GM13977 (cell line): ENCODE data around the gene SLC12A8.

Source experiments
- DNase-seq: peaks from one replicate; pipeline ENCODE4 v3.0.0; 2012; ENCODE audit warnings: low spot score
- CTCF ChIP-seq: IDR thresholded peaks from 2 replicates; pipeline ENCODE4 v1.5.1; 2012; ENCODE audit warnings: mild to moderate bottlenecking, control low read depth; ENCODE audit not compliant: insufficient read depth; ENCODE audit errors: extremely low read depth, missing control alignments
- in situ Hi-C: fragments of 300-500 bp; cut with MboI; formaldehyde crosslinking; loops from one replicate; pipeline ENCODE4 v1.12.0; 2022; ENCODE audit warnings: low sequenced_read_pairs, low pct_unique_long_range_greater_than_20kb, mixed read lengths, inconsistent platforms; ENCODE audit not compliant: unreplicated experiment

SLC12A8 gene

DNA sequence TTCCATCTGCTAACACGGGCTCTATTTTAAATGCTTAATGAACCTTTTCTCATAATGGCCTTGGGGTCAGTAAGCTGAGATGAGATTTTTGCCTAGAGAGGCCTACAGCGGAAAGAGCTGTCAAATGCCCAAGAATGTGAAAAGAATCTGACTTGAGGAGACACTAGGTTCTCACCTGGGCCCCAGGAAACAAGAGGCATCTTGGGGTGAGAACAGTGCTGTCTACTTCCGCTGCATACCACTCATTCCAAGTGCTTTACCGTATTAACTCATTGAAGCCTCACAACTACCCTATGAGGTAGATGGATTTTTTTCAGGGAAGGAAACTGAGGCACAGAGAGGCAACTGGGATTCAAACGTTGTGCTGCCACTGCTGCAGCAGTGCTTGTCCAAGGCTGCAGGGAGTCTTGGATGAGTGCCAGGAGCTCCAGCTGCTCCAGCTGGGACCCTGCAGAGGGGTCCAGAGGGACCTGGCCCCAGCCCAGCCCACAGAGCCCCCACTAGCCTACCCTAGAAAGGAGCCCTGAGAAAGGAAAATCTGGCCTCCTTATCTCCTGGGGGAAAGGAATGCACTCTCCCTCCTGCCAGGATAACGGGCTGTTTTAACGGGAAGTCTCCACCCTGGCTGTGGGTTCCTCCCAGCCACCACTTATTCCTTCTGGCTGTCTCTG is 68.4 kb downstream of the SLC12A8 start:
- no peak for TF ChIP-seq CTCF
- in situ Hi-C loops = no loop called here
- no peak for DNase-seq

- no peak for TF ChIP-seq CTCF
- DNase-seq = no peak
- in situ Hi-C loops = no loop called here
Observed at GRCh38 chr3:125143538-125143937, 69.0 kb downstream of the SLC12A8 start.

GRCh38 chr3:125142940-125143339 is 69.6 kb downstream of the SLC12A8 start:
- DNase-seq = no peak
- TF ChIP-seq CTCF = no peak
- in situ Hi-C loops = no loop called here

- TF ChIP-seq CTCF = no peak
- in situ Hi-C loops = no loop called here
- DNase-seq = no peak
Observed at GRCh38 chr3:125142420-125142778, 70.1 kb downstream of the SLC12A8 start.

- DNase-seq = peak; percentile 79
- peak; percentile 73 for TF ChIP-seq CTCF
- in situ Hi-C loops = no loop called here
Observed at GRCh38 chr3:125141596-125142419, 70.7 kb downstream of the SLC12A8 start.

- TF ChIP-seq CTCF = no peak
- DNase-seq = peak; percentile 55
- in situ Hi-C loops = no loop called here
Observed at GRCh38 chr3:125140818-125141595, 71.5 kb downstream of the SLC12A8 start.
